ENCODE measurements around the gene KIFBP.

DNA sequence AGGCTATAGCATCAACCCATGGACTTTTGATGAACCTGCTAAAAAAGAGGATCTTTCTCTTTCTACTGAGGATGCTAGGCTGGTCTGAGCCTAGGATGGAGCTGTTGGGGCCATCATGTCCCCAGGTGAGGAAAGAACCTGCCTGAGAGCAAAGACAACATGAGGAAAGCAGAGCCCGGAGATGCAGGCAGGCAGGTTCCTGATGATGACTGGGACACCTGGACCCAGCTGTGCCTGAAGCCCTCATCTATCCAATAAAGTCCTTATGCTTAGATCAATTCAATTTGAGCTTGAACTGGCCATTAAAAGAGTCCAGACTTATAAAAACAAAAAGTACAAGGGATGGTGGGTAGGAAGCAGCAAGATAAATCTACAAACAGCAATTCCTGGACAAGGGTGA is 48.9 kb downstream of the KIFBP start:
- TF ChIP-seq POLR2A (IDR thresholded peaks at IDR 0.05; ENCODE audit: low read depth, low read length) (no peak), POLR2AphosphoS5 (IDR thresholded peaks at IDR 0.05; ENCODE audit: low read depth, low read length) (no peak), TAF1 (IDR thresholded peaks at IDR 0.05; ENCODE audit: borderline replicate concordance, low read depth, low read length) (no peak)

Data from GM12892 (cell line).